Panc1 (cell line): ENCODE data around the gene RAP1GAP. TPM values are rescaled to one million over a fixed set of nuclear protein-coding genes. Genes with fewer than 3 reads are reported as not detected.

Experiments
- ATAC-seq: fragments of 200-7000 bp; cut with Tn5 transposase; 2 replicates; pipeline ENCODE4 v1.9.1; 2020; ENCODE audit warnings: mild to moderate bottlenecking, moderate library complexity
- BruUV-seq: library from RNA; stranded (reverse); fragments of 400-500 nt; replicated peaks from 2 replicates; lab custom pipeline; 2021; lab: Mats Ljungman, UMichigan
- CTCF ChIA-PET: fragments of 300-600 bp; sonication (Branson Sonifier 250); formaldehyde crosslinking; loops from one replicate; lab custom pipeline; 2022; ENCODE audit warnings: antibody characterized with exemption; lab: Charles Lee
- POLR2A ChIA-PET: fragments of 300-600 bp; sonication (Branson Sonifier 250); formaldehyde crosslinking; loops from one replicate; lab custom pipeline; 2022; ENCODE audit warnings: antibody characterized with exemption; lab: Charles Lee
- DNase-seq: peaks from one replicate; pipeline ENCODE4 v3.0.0-alpha.2; 2010; ENCODE audit warnings: low read depth, low spot score
- H3K27ac ChIP-seq: 2 replicates; pipeline ENCODE4 v1.5.1; 2011; ENCODE audit warnings: mild to moderate bottlenecking, low read length, inconsistent platforms
- H3K27me3 ChIP-seq: fragments of 200-500 bp; sonication (Bioruptor generic); 2 replicates; pipeline ENCODE4 v1.6.0; 2014; ENCODE audit warnings: low read length, inconsistent platforms; ENCODE audit not compliant: control insufficient read depth, insufficient read depth
- H3K36me3 ChIP-seq: fragments of 200-500 bp; sonication (Bioruptor generic); 2 replicates; pipeline ENCODE4 v1.5.1; 2014; ENCODE audit warnings: inconsistent platforms, mild to moderate bottlenecking, low read length, moderate library complexity; ENCODE audit not compliant: control insufficient read depth, insufficient read depth
- H3K4me1 ChIP-seq: 2 replicates; pipeline ENCODE4 v1.5.1; 2011; ENCODE audit warnings: inconsistent platforms, mild to moderate bottlenecking, low read length, moderate library complexity; ENCODE audit not compliant: control insufficient read depth, insufficient read depth
- H3K4me3 ChIP-seq, 2 experiments: 2 replicates each; pipeline ENCODE4 v1.5.1; 2011 to 2012; ENCODE audit warnings: low read depth in 2 of 2, low read length in 2 of 2, mild to moderate bottlenecking in 2 of 2, inconsistent platforms in 1 of 2, moderate library complexity in 1 of 2
- H3K9me3 ChIP-seq: fragments of 200-500 bp; sonication (Bioruptor generic); 2 replicates; pipeline ENCODE4 v1.5.1; 2014; ENCODE audit warnings: low read depth, mild to moderate bottlenecking, inconsistent platforms, low read length, moderate library complexity; ENCODE audit not compliant: control insufficient read depth, insufficient read depth
- CTCF ChIP-seq: fragments of 450-650 bp; IDR thresholded peaks from 2 replicates; pipeline ENCODE4 v1.5.1; 2017; ENCODE audit warnings: mild to moderate bottlenecking
- POLR2AphosphoS5 ChIP-seq: IDR thresholded peaks from 2 replicates; pipeline ENCODE4 v1.6.1; 2012; ENCODE audit warnings: mild to moderate bottlenecking, low read depth, low read length, moderate library complexity
- REST ChIP-seq, 2 experiments: IDR thresholded peaks; 2 replicates each; pipeline ENCODE4 v1.6.1; 2011 to 2012; ENCODE audit warnings: low read depth in 2 of 2, control low read depth in 1 of 2, low read length in 1 of 2, mild to moderate bottlenecking in 1 of 2, moderate library complexity in 1 of 2; ENCODE audit not compliant: insufficient read depth in 1 of 2
- SIN3A ChIP-seq: IDR thresholded peaks from 2 replicates; pipeline ENCODE4 v1.6.1; 2012; ENCODE audit warnings: low read depth, mild to moderate bottlenecking, low read length, moderate library complexity, borderline replicate concordance; ENCODE audit not compliant: insufficient read depth
- TCF7L2 ChIP-seq: IDR thresholded peaks from 2 replicates; pipeline ENCODE4 v1.6.1; 2011; ENCODE audit warnings: mild to moderate bottlenecking, low read depth, low read length, inconsistent platforms
- in situ Hi-C: cut with HindIII; loops from 2 replicates; pipeline ENCODE4 v1.10.0; 2016; ENCODE audit warnings: low sequenced_read_pairs, low pct_unique_long_range_greater_than_20kb
- intact Hi-C: fragments of 100-400 bp; cut with micrococcal nuclease; formaldehyde crosslinking; loops from one replicate; pipeline ENCODE4 v1.10.0; 2022; ENCODE audit not compliant: unreplicated experiment
- total RNA-seq: library from RNA; stranded (reverse); gene quantifications from one replicate; pipeline ENCODE4 v1.2.1, GENCODE V29; 2021; ENCODE audit not compliant: unreplicated experiment

Gene RAP1GAP
- total RNA-seq, 1 experiment from 2014 or later, result 4.6 TPM

- Histone ChIP-seq H3K36me3 (no peaks in the 10 kb centered on the region), H3K4me3 (no peak overlapping the region), H3K27me3 (no peaks in the 10 kb centered on the region), H3K4me1 (no peaks in the 10 kb centered on the region; the same call in 1 of the 2 replicates), H3K27ac (no peak overlapping the region), H3K9me3 (no peaks in the 10 kb centered on the region)
- ATAC-seq, result no peak
- no peak for DNase-seq
- CTCF ChIA-PET, result no interaction called here
- intact Hi-C loops (no loop called here), in situ Hi-C loops (no loop called here)
- BruUV-seq, result no TSS peak
- no peak for TF ChIP-seq POLR2AphosphoS5
- no peak for TF ChIP-seq TCF7L2
- TF ChIP-seq CTCF, result no peak
- TF ChIP-seq REST (IDR thresholded peaks at IDR 0.05; ENCODE audit: insufficient read depth in 1 of 2, low read depth in 2 of 2, low read length in 1 of 2), result no peak
- TF ChIP-seq SIN3A, result no peak
- POLR2A ChIA-PET, result no interaction called here
These were observed 100.3 kb downstream of the RAP1GAP start for GRCh38 chr1:21568809-21569385.

GRCh38 chr1:21568006-21568746 is 101.0 kb downstream of the RAP1GAP start:
- BruUV-seq, result no TSS peak
- ChIA-PET POLR2A (no interaction called here), CTCF (no interaction called here)
- TF ChIP-seq CTCF (no peak), REST (IDR thresholded peaks at IDR 0.05; ENCODE audit: insufficient read depth in 1 of 2, low read depth in 2 of 2, low read length in 1 of 2) (no peak), TCF7L2 (no peak), SIN3A (no peak), POLR2AphosphoS5 (no peak)
- H3K4me3 ChIP-seq, result no peak overlapping the region
- no peaks in the 10 kb centered on the region for H3K9me3 ChIP-seq
- DNase-seq (no peak), ATAC-seq (no peak)
- H3K27me3 ChIP-seq, result no peaks in the 10 kb centered on the region
- no peaks in the 10 kb centered on the region; the same call in 1 of the 2 replicates for H3K4me1 ChIP-seq
- H3K36me3 ChIP-seq, result no peaks in the 10 kb centered on the region
- intact Hi-C loops, result no loop called here
- no peak overlapping the region for H3K27ac ChIP-seq
- in situ Hi-C loops, result no loop called here
